AG04450 (cell line): ENCODE measurements around the gene TARBP1. TPM values are rescaled to one million over a fixed set of nuclear protein-coding genes. Genes with fewer than 3 reads are reported as not detected.

ENCODE experiments used
- CTCF ChIA-PET: fragments of 300-600, 350-600 bp; formaldehyde crosslinking; extraction: SDS; loops from one replicate; lab custom pipeline; 2022; ENCODE audit warnings: antibody characterized with exemption, inconsistent platforms; lab: Charles Lee
- POLR2A ChIA-PET: fragments of 350-600 bp; formaldehyde crosslinking; extraction: SDS; loops from one replicate; lab custom pipeline; 2021; ENCODE audit warnings: antibody characterized with exemption, inconsistent platforms; lab: Yijun Ruan, JAX
- DNase-seq: peaks from one replicate; pipeline ENCODE4 v3.0.0-alpha.2; 2011; ENCODE audit warnings: low read depth, low spot score
- H3K27ac ChIP-seq: one replicate; pipeline ENCODE4 v1.5.1; 2012; ENCODE audit warnings: low read depth, low read length, control low read depth
- H3K27me3 ChIP-seq: one replicate; pipeline ENCODE4 v1.6.0; 2012; ENCODE audit warnings: low read length; ENCODE audit not compliant: control insufficient read depth, insufficient read depth
- H3K4me3 ChIP-seq: 2 replicates; pipeline ENCODE4 v1.5.1; 2011; ENCODE audit warnings: mild to moderate bottlenecking, low read depth, low read length, control low read depth
- H3K9me3 ChIP-seq: 2 replicates; pipeline ENCODE4 v1.5.1; 2012; ENCODE audit warnings: low read length; ENCODE audit not compliant: control insufficient read depth, insufficient read depth
- CTCF ChIP-seq: IDR thresholded peaks from 2 replicates; pipeline ENCODE4 v1.5.1; 2011; ENCODE audit warnings: low read depth, low read length, control low read depth, inconsistent platforms
- polyA plus RNA-seq: library from polyadenylated mRNA; depleted of rRNA; stranded (reverse); fragments of >200 nt; gene quantifications from 2 replicates; pipeline ENCODE4 v1.2.3, GENCODE V29; 2011

Gene TARBP1
- polyA plus RNA-seq, 1 experiment, result 22.6 TPM

GRCh38 chr1:234454926-234455325, 24.1 kb downstream of the TARBP1 start:
- no peak for TF ChIP-seq CTCF
- Histone ChIP-seq H3K4me3 (no peak overlapping the region), H3K27ac (no peak overlapping the region), H3K27me3 (no peaks in the 10 kb centered on the region), H3K9me3 (no peaks in the 10 kb centered on the region)
- DNase-seq, result no peak
- POLR2A ChIA-PET, result no interaction called here
- CTCF ChIA-PET, result no interaction called here

GRCh38 chr1:234452406-234452965, 26.5 kb downstream of the TARBP1 start:
- POLR2A ChIA-PET, result no interaction called here
- CTCF ChIA-PET, result interaction anchor here (1.0 to 1.2 kb wide), 2 partner anchors 9 to 34 kb away, joined by 3 to 5 read pairs; no protein-coding TSS in a partner anchor

GRCh38 chr1:234440348-234440747, 38.6 kb downstream of the TARBP1 start:
- CTCF ChIA-PET, result no interaction called here

More at GRCh38 chr1:234452406-234452965, 26.5 kb downstream of the TARBP1 start:
- TF ChIP-seq CTCF, result no peak
- no peak for DNase-seq
- H3K27ac ChIP-seq, result no peak overlapping the region
- no peak overlapping the region for H3K4me3 ChIP-seq
- H3K27me3 ChIP-seq, result no peaks in the 10 kb centered on the region
- H3K9me3 ChIP-seq, result no peaks in the 10 kb centered on the region

GRCh38 chr1:234438579-234438978, 40.4 kb downstream of the TARBP1 start:
- TF ChIP-seq CTCF, result no peak
- ChIA-PET CTCF (interaction anchor here (0.6 kb wide), 1 partner anchor 744 kb away, joined by 3 read pairs; no protein-coding TSS in a partner anchor), POLR2A (interaction anchor here (0.5 kb wide), 1 partner anchor 15 kb away, joined by 3 read pairs; no protein-coding TSS in a partner anchor)
- Histone ChIP-seq H3K9me3 (0 out of 2 replicates have a peak, but pooled peaks cover 4% of the 10 kb centered on the region), H3K4me3 (no peak overlapping the region), H3K27me3 (no peaks in the 10 kb centered on the region), H3K27ac (no peak overlapping the region)
- DNase-seq, result no peak

More at GRCh38 chr1:234440348-234440747, 38.6 kb downstream of the TARBP1 start:
- no peak for DNase-seq
- TF ChIP-seq CTCF, result no peak
- Histone ChIP-seq H3K9me3 (0 out of 2 replicates have a peak, but pooled peaks cover 4% of the 10 kb centered on the region), H3K27ac (no peak overlapping the region), H3K27me3 (no peaks in the 10 kb centered on the region), H3K4me3 (no peak overlapping the region)
- POLR2A ChIA-PET, result no interaction called here
